Subcutaneous adipose tissue (tissue), 4 donors: ENCODE data around the gene IQGAP2. TPM values are rescaled to one million over a fixed set of nuclear protein-coding genes. Genes with fewer than 3 reads are reported as not detected.

Source experiments
- total RNA-seq, 4 donors: library from RNA; depleted of rRNA; stranded (reverse); fragments of >200 nt; gene quantifications; one replicate each; pipeline ENCODE4 v1.1.0, GENCODE V29; 2016
- TF ChIP-seq, protein P1 (sequence below): fragments of 450-650 bp; IDR thresholded peaks from one replicate; pipeline ENCODE4 v1.5.1; 2016; ENCODE audit warnings: low read depth, mild to moderate bottlenecking, control low read depth, antibody characterized with exemption, moderate library complexity

The IQGAP2 gene
- total RNA-seq, 4 donors from 2014 or later: 16.8 to 119 (median 57.0) TPM

DNA sequence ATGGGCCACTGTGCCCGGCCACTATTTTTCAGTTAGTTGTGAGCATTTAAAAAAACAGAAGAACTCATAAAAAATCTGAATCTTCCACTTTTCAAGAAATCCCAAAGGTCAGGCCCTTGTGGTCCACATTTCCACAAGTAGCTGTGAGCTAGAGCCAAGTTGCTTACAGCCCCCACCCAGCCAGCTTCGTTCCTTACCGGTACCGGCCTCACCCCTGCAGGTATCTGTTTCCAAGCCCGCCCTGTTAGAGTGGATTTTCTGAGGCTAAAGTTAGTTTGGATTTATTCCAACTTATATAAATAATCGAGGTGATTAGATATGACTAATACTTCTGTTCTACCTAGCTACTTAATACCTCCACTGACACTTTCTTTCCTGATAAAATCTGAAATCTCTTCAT lies 139.2 kb downstream of the IQGAP2 start:
- TF ChIP-seq, protein P1, sequence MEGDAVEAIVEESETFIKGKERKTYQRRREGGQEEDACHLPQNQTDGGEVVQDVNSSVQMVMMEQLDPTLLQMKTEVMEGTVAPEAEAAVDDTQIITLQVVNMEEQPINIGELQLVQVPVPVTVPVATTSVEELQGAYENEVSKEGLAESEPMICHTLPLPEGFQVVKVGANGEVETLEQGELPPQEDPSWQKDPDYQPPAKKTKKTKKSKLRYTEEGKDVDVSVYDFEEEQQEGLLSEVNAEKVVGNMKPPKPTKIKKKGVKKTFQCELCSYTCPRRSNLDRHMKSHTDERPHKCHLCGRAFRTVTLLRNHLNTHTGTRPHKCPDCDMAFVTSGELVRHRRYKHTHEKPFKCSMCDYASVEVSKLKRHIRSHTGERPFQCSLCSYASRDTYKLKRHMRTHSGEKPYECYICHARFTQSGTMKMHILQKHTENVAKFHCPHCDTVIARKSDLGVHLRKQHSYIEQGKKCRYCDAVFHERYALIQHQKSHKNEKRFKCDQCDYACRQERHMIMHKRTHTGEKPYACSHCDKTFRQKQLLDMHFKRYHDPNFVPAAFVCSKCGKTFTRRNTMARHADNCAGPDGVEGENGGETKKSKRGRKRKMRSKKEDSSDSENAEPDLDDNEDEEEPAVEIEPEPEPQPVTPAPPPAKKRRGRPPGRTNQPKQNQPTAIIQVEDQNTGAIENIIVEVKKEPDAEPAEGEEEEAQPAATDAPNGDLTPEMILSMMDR: no peak

GRCh38 chr5:76542887-76543690 lies 140.0 kb downstream of the IQGAP2 start:
- TF ChIP-seq, protein P1: no peak

DNA sequence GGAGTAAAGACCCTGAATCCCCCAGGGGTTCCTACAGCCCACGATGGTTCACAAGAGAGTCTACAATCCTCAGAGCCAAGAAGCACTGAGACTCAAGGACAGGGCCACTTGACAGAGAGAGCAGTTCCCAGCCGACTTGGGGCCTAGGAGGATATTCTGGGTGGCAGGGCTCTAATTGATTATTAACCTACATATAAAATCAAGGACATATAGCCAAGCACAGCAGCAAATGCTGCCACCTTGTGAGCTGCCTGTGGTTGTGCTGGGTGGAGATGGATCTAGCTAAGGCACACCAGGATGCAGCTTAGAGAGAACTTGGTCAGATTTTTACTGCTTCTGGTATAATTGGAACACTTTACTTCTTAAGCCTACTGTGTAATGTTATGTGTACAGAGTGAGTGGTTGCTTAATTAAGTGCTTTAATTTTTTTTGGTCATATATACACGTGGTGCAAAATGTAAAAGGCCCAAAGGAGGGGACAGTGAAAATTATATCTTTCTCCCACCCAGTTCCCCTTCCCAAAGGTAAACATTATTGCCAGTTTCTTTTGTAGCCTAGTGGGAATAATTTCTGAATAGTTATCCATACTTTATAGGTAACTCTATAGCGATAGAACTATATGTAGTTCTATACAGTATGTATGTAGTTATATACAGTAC lies 141.3 kb downstream of the IQGAP2 start:
- TF ChIP-seq, protein P1: no peak

DNA sequence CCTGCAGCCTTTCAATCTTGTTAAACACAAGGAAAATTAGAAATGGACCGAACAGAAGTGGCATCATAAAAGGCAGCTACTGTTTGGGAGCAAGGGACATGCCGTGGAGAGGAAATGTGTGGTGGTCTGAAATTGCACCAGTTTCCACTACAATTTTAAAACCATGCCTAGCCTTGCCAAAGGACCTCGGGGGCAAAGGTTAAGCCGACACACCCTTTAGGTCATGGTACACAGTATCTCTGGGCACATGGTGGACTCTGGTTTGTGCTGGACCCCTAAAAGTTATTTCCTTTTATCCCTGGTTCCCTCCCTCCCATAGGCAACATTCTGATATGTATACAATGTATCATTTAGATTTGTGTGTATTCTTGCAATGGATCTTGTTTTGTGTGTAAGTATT lies 142.1 kb downstream of the IQGAP2 start:
- TF ChIP-seq, protein P1: no peak

- TF ChIP-seq, protein P1: no peak
Observed at GRCh38 chr5:76546497-76547102, 143.5 kb downstream of the IQGAP2 start.

- TF ChIP-seq, protein P1: no peak
Observed at GRCh38 chr5:76547242-76547890, 144.3 kb downstream of the IQGAP2 start.
